SK-N-SH (cell line): ENCODE data around the gene ZNF18. TPM values are rescaled to one million over a fixed set of nuclear protein-coding genes. Genes with fewer than 3 reads are reported as not detected.

Experiments used
- CTCF ChIA-PET: fragments of 300-600, 350-600 bp; formaldehyde crosslinking; extraction: SDS; loops from one replicate; lab custom pipeline; 2021; lab: Yijun Ruan, JAX
- POLR2A ChIA-PET: fragments of 350-600 bp; sonication (Branson Sonifier 250); formaldehyde crosslinking; extraction: SDS; loops from one replicate; lab custom pipeline; 2020; ENCODE audit warnings: antibody characterized with exemption, inconsistent platforms; lab: Yijun Ruan, JAX
- DNase-seq: peaks from one replicate; pipeline ENCODE4 v3.0.0; 2012
- H2AFZ ChIP-seq: fragments of 200-600 bp; sonication (generic); 2 replicates; pipeline ENCODE4 v1.8.1; 2016; ENCODE audit warnings: antibody characterized with exemption, mild to moderate bottlenecking, low read depth
- H3F3A ChIP-seq: fragments of 200-600 bp; sonication (generic); replicated peaks from 2 replicates; pipeline ENCODE3; 2016; ENCODE audit warnings: antibody characterized with exemption, mild to moderate bottlenecking; ENCODE audit not compliant: insufficient read depth
- H3K27ac ChIP-seq, 2 experiments: fragments of 200-500 bp in 1 of 2; fragments of 200-600 bp in 1 of 2; sonication (Bioruptor generic) in 1 of 2; sonication (generic), shearing (Covaris generic) in 1 of 2; 2 replicates each; pipeline versions ENCODE4 v1.5.1 to v1.6.1; 2014 to 2016; ENCODE audit warnings: low read depth in 2 of 2, inconsistent platforms in 1 of 2, low read length in 1 of 2, mild to moderate bottlenecking in 1 of 2, mixed read lengths in 1 of 2
- H3K27me3 ChIP-seq: fragments of 200-600 bp; sonication (generic), shearing (Covaris generic); 2 replicates; pipeline ENCODE4 v1.6.1; 2016; ENCODE audit warnings: mixed run types; ENCODE audit not compliant: insufficient read depth
- H3K36me3 ChIP-seq, 2 experiments: fragments of 200-500 bp in 1 of 2; fragments of 200-600 bp in 1 of 2; sonication (Bioruptor generic) in 1 of 2; sonication (generic) in 1 of 2; replicated peaks in 1 of 2; 2 replicates each; pipeline versions ENCODE3 to v1.5.1; 2014 to 2016; ENCODE audit warnings: low read length in 1 of 2, mild to moderate bottlenecking in 1 of 2; ENCODE audit not compliant: insufficient read depth in 2 of 2, control insufficient read depth in 1 of 2
- H3K4me1 ChIP-seq, 2 experiments: fragments of 200-500 bp in 1 of 2; fragments of 200-600 bp in 1 of 2; sonication (Bioruptor generic) in 1 of 2; sonication (generic), shearing (Covaris generic) in 1 of 2; 2 replicates each; pipeline versions ENCODE4 v1.5.1 to v1.6.1; 2014 to 2016; ENCODE audit warnings: low read depth in 1 of 2, low read length in 1 of 2, mixed run types in 1 of 2; ENCODE audit not compliant: insufficient read depth in 2 of 2, control insufficient read depth in 1 of 2
- H3K4me2 ChIP-seq: fragments of 200-600 bp; sonication (generic), shearing (Covaris generic); 2 replicates; pipeline ENCODE4 v1.6.1; 2017; ENCODE audit warnings: mixed run types
- H3K4me3 ChIP-seq, 2 experiments: fragments of 200-500 bp in 1 of 2; fragments of 200-600 bp in 1 of 2; sonication (Bioruptor generic) in 1 of 2; sonication (generic), shearing (Covaris generic) in 1 of 2; 2 replicates each; pipeline versions ENCODE4 v1.5.1 to v1.8.1; 2014 to 2016; ENCODE audit warnings: low read depth in 2 of 2, inconsistent platforms in 1 of 2, low read length in 1 of 2, mild to moderate bottlenecking in 1 of 2, mixed read lengths in 1 of 2, moderate library complexity in 1 of 2
- H3K79me2 ChIP-seq: fragments of 200-600 bp; sonication (generic); 2 replicates; pipeline ENCODE4 v1.8.1; 2017; ENCODE audit warnings: mild to moderate bottlenecking; ENCODE audit not compliant: insufficient read depth
- H3K9ac ChIP-seq: fragments of 200-600 bp; sonication (generic); 2 replicates; pipeline ENCODE4 v1.6.1; 2017; ENCODE audit warnings: mixed run types
- H3K9me2 ChIP-seq: fragments of 200-600 bp; sonication (generic); 2 replicates; pipeline ENCODE4 v1.6.1; 2017; ENCODE audit warnings: mixed run types
- H3K9me3 ChIP-seq: fragments of 200-600 bp; sonication (generic); 2 replicates; pipeline ENCODE4 v1.6.1; 2017; ENCODE audit warnings: mixed run types, mild to moderate bottlenecking, moderate library complexity
- H4K20me1 ChIP-seq: fragments of 200-600 bp; sonication (generic); 2 replicates; pipeline ENCODE4 v1.6.1; 2017; ENCODE audit warnings: mild to moderate bottlenecking, mixed run types; ENCODE audit not compliant: insufficient read depth
- ELF1 ChIP-seq: IDR thresholded peaks from 2 replicates; pipeline ENCODE4 v1.4.0; 2012
- EP300 ChIP-seq, 2 experiments: IDR thresholded peaks; 2 replicates each; pipeline versions ENCODE4 v1.4.0 to v1.6.1; 2012; ENCODE audit warnings: borderline replicate concordance in 1 of 2, low read depth in 1 of 2, low read length in 1 of 2
- EZH2phosphoT487 ChIP-seq: fragments of 200-600 bp; sonication (generic); IDR thresholded peaks from 2 replicates; pipeline ENCODE4 v1.6.1; 2017; ENCODE audit warnings: low read depth, mixed run types, mild to moderate bottlenecking, antibody characterized with exemption, moderate library complexity, borderline replicate concordance
- FOSL2 ChIP-seq: IDR thresholded peaks from 2 replicates; pipeline ENCODE4 v1.4.0; 2012; ENCODE audit warnings: low read depth, mild to moderate bottlenecking, moderate library complexity, borderline replicate concordance
- GABPA ChIP-seq: IDR thresholded peaks from 2 replicates; pipeline ENCODE4 v1.4.0; 2012; ENCODE audit warnings: low read depth, mild to moderate bottlenecking
- GATA2 ChIP-seq: sonication (generic); formaldehyde crosslinking; IDR thresholded peaks from 2 replicates; pipeline ENCODE4 v1.5.0; 2020; ENCODE audit warnings: mild to moderate bottlenecking, missing genetic modification reagents
- JUND ChIP-seq: IDR thresholded peaks from 2 replicates; pipeline ENCODE4 v1.4.0; 2012
- MEF2A ChIP-seq: IDR thresholded peaks from 2 replicates; pipeline ENCODE4 v1.4.0; 2012; ENCODE audit warnings: low read depth, borderline replicate concordance
- MXI1 ChIP-seq: IDR thresholded peaks from 2 replicates; pipeline ENCODE4 v1.6.1; 2012; ENCODE audit warnings: mild to moderate bottlenecking, low read depth, low read length, improper control_type of control experiment
- NFIC ChIP-seq: IDR thresholded peaks from 2 replicates; pipeline ENCODE4 v1.4.0; 2012; ENCODE audit warnings: borderline replicate concordance
- NRF1 ChIP-seq: IDR thresholded peaks from 2 replicates; pipeline ENCODE4 v1.6.1; 2012; ENCODE audit warnings: low read depth, mild to moderate bottlenecking, low read length
- POLR2AphosphoS5 ChIP-seq: IDR thresholded peaks from 2 replicates; pipeline ENCODE4 v1.6.1; 2012; ENCODE audit warnings: low read depth, low read length
- RAD21 ChIP-seq: IDR thresholded peaks from 2 replicates; pipeline ENCODE4 v1.6.1; 2012; ENCODE audit warnings: mild to moderate bottlenecking, low read length
- RCOR1 ChIP-seq: fragments of 150-350 bp; IDR thresholded peaks from 2 replicates; pipeline ENCODE4 v1.6.1; 2017; ENCODE audit warnings: antibody characterized with exemption, low read length
- RFX5 ChIP-seq: IDR thresholded peaks from 2 replicates; pipeline ENCODE4 v1.6.1; 2012; ENCODE audit warnings: mild to moderate bottlenecking, improper control_type of control experiment, low read length
- RXRA ChIP-seq: IDR thresholded peaks from 2 replicates; pipeline ENCODE4 v1.4.0; 2012; ENCODE audit warnings: low read depth, mild to moderate bottlenecking, borderline replicate concordance
- SIN3A ChIP-seq: IDR thresholded peaks from 2 replicates; pipeline ENCODE4 v1.6.1; 2012; ENCODE audit warnings: low read depth, mild to moderate bottlenecking, low read length, moderate library complexity, borderline replicate concordance
- SMC3 ChIP-seq: IDR thresholded peaks from 2 replicates; pipeline ENCODE4 v1.6.1; 2012; ENCODE audit warnings: low read depth, low read length, improper control_type of control experiment
- TAF1 ChIP-seq: IDR thresholded peaks from 2 replicates; pipeline ENCODE4 v1.6.1; 2012; ENCODE audit warnings: low read depth, mild to moderate bottlenecking, low read length, moderate library complexity, borderline replicate concordance
- TCF12 ChIP-seq: IDR thresholded peaks from 2 replicates; pipeline ENCODE4 v1.4.0; 2012
- WGBS: methylation state at CpG from one replicate; pipeline ENCODE4 v1.1.6; 2017; ENCODE audit warnings: low lambda C conversion rate; 5-methylcytosine and 5-hydroxymethylcytosine counted together
- polyA plus RNA-seq, 3 experiments: library from polyadenylated mRNA; depleted of rRNA; stranded (reverse); fragments of >200 nt; gene quantifications; 2 replicates each; pipeline ENCODE4 v1.2.3, GENCODE V29; 2012
- TF ChIP-seq, protein P1 (sequence below): IDR thresholded peaks from 2 replicates; pipeline ENCODE4 v1.6.1; 2012; ENCODE audit warnings: mild to moderate bottlenecking, low read depth, low read length, moderate library complexity
- TF ChIP-seq, protein P2 (sequence below): fragments of 200-600 bp; sonication (generic); IDR thresholded peaks from 2 replicates; pipeline ENCODE4 v1.6.1; 2017; ENCODE audit warnings: antibody characterized with exemption, mild to moderate bottlenecking, moderate library complexity
- TF ChIP-seq, protein P3 (sequence below): fragments of 150-350 bp; IDR thresholded peaks from 2 replicates; pipeline ENCODE4 v1.6.1; 2016; ENCODE audit warnings: mild to moderate bottlenecking, low read depth, low read length
- TF ChIP-seq, protein P4 (sequence below): IDR thresholded peaks from 2 replicates; pipeline ENCODE4; 2012

ZNF18 gene
- polyA plus RNA-seq, 1 of the 3 experiments (the other 2 are of a cell fraction), result 3.2 TPM

DNA sequence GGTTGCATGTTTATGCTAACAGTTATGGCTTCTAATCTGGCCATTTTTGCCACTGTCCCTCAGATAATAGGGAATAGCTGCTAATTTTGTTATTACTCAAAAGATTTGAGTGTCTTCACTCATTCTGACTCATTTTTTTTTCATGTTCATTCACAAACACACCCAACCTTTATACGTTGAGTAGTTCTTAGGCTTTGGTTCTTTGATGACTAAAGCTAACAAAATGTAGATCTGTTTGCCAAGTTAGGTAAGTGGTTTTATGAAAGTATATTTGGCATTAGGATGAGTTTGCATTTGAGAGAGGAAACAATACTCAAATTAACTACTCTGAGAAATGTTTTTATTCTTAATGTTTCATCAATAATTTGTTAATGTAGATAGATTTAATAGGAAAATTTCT lies 27.1 kb upstream of the ZNF18 start:
- Histone ChIP-seq H3K79me2 (peaks cover 85% of the 10 kb centered on the region), H2AFZ (no peak overlapping the region), H3K9me2 (no peaks in the 10 kb centered on the region), H3K4me1 (peaks cover 14 to 17% of the 10 kb centered on the region in 2 experiments; a peak in 3 of 4 replicates), H3K27me3 (no peaks in the 10 kb centered on the region), H3K9ac (no peak overlapping the region), H3K27ac (peak overlapping the region in 1 of 2 experiments; percentile 44; a peak in 2 of 4 replicates), H3K4me3 (no peak overlapping the region), H4K20me1 (peaks cover 77% of the 10 kb centered on the region), H3F3A (peaks cover 12% of the 10 kb centered on the region), H3K9me3 (no peaks in the 10 kb centered on the region), H3K36me3 (peaks cover 0 to 5% of the 10 kb centered on the region in 2 experiments), H3K4me2 (peak overlapping the region; percentile 50; the same call in 1 of the 2 replicates)
- TF ChIP-seq GABPA (no peak), SMC3 (no peak), RCOR1 (no peak), RAD21 (no peak), TAF1 (no peak), MEF2A (no peak), ELF1 (no peak), POLR2AphosphoS5 (no peak), EP300 (IDR thresholded peaks at IDR 0.05; ENCODE audit: borderline replicate concordance in 1 of 2, low read depth in 1 of 2, low read length in 1 of 2) (no peak), GATA2 (no peak), JUND (peak; percentile 46), MXI1 (no peak), NFIC (peak; percentile 72; the same call in 1 of the 2 replicates), RFX5 (no peak), TCF12 (peak; percentile 29; the same call in 1 of the 2 replicates), SIN3A (no peak), FOSL2 (peak; percentile 74), RXRA (no peak), EZH2phosphoT487 (no peak), NRF1 (no peak)
- TF ChIP-seq, protein P1, sequence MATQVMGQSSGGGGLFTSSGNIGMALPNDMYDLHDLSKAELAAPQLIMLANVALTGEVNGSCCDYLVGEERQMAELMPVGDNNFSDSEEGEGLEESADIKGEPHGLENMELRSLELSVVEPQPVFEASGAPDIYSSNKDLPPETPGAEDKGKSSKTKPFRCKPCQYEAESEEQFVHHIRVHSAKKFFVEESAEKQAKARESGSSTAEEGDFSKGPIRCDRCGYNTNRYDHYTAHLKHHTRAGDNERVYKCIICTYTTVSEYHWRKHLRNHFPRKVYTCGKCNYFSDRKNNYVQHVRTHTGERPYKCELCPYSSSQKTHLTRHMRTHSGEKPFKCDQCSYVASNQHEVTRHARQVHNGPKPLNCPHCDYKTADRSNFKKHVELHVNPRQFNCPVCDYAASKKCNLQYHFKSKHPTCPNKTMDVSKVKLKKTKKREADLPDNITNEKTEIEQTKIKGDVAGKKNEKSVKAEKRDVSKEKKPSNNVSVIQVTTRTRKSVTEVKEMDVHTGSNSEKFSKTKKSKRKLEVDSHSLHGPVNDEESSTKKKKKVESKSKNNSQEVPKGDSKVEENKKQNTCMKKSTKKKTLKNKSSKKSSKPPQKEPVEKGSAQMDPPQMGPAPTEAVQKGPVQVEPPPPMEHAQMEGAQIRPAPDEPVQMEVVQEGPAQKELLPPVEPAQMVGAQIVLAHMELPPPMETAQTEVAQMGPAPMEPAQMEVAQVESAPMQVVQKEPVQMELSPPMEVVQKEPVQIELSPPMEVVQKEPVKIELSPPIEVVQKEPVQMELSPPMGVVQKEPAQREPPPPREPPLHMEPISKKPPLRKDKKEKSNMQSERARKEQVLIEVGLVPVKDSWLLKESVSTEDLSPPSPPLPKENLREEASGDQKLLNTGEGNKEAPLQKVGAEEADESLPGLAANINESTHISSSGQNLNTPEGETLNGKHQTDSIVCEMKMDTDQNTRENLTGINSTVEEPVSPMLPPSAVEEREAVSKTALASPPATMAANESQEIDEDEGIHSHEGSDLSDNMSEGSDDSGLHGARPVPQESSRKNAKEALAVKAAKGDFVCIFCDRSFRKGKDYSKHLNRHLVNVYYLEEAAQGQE, result no peak
- TF ChIP-seq, protein P2, sequence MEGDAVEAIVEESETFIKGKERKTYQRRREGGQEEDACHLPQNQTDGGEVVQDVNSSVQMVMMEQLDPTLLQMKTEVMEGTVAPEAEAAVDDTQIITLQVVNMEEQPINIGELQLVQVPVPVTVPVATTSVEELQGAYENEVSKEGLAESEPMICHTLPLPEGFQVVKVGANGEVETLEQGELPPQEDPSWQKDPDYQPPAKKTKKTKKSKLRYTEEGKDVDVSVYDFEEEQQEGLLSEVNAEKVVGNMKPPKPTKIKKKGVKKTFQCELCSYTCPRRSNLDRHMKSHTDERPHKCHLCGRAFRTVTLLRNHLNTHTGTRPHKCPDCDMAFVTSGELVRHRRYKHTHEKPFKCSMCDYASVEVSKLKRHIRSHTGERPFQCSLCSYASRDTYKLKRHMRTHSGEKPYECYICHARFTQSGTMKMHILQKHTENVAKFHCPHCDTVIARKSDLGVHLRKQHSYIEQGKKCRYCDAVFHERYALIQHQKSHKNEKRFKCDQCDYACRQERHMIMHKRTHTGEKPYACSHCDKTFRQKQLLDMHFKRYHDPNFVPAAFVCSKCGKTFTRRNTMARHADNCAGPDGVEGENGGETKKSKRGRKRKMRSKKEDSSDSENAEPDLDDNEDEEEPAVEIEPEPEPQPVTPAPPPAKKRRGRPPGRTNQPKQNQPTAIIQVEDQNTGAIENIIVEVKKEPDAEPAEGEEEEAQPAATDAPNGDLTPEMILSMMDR, result no peak
- TF ChIP-seq, protein P3, sequence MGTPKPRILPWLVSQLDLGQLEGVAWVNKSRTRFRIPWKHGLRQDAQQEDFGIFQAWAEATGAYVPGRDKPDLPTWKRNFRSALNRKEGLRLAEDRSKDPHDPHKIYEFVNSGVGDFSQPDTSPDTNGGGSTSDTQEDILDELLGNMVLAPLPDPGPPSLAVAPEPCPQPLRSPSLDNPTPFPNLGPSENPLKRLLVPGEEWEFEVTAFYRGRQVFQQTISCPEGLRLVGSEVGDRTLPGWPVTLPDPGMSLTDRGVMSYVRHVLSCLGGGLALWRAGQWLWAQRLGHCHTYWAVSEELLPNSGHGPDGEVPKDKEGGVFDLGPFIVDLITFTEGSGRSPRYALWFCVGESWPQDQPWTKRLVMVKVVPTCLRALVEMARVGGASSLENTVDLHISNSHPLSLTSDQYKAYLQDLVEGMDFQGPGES, result no peak
- TF ChIP-seq, protein P4, sequence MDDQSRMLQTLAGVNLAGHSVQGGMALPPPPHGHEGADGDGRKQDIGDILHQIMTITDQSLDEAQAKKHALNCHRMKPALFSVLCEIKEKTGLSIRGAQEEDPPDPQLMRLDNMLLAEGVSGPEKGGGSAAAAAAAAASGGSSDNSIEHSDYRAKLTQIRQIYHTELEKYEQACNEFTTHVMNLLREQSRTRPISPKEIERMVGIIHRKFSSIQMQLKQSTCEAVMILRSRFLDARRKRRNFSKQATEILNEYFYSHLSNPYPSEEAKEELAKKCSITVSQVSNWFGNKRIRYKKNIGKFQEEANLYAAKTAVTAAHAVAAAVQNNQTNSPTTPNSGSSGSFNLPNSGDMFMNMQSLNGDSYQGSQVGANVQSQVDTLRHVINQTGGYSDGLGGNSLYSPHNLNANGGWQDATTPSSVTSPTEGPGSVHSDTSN, result 0 out of 2 replicates have a peak, but pooled peaks have one; percentile 14
- ChIA-PET POLR2A (no interaction called here), CTCF (no interaction called here)
- WGBS, result 5% methylated on average over 1 of the region's 1 CpG
- DNase-seq, result no peak
